Esophagus mucosa (tissue), 1 donor: ENCODE measurements around the gene OR2G6. TPM values are rescaled to one million over a fixed set of nuclear protein-coding genes. Genes with fewer than 3 reads are reported as not detected.
"Not testable (repeated sequence)": the region's sequence is repeated elsewhere in the genome, so short reads cannot be mapped to it uniquely, and the experiment has no call there.

Source experiments
- ATAC-seq: fragments of 200-7000 bp; cut with Tn5 transposase; one replicate; pipeline ENCODE4 v1.9.1; 2020
- total RNA-seq: library from RNA; stranded (reverse); gene quantifications from one replicate; pipeline ENCODE4 v1.2.4, GENCODE V29; 2023
- donor health status: DM: yes; HTN: yes; CAD: no.

OR2G6 gene
- total RNA-seq, result not detected

- not testable (repeated sequence) for ATAC-seq
These were observed at the start of gene OR2G6 for GRCh38 chr1:248507773-248508172. TSS of gene OR2G6 (plus strand) at chr1:248508073. CDS start at chr1:248521647, 13,574 bp downstream.

GRCh38 chr1:248459117-248459516, 48.8 kb upstream of the OR2G6 start:
- not testable (repeated sequence) for ATAC-seq

- ATAC-seq, result no peak
These were observed 36.7 kb upstream of the OR2G6 start for GRCh38 chr1:248471154-248471553.

- ATAC-seq, result not testable (repeated sequence)
These were observed 35.8 kb upstream of the OR2G6 start for GRCh38 chr1:248472111-248472510.

- ATAC-seq, result not testable (repeated sequence)
These were observed 34.8 kb upstream of the OR2G6 start, which contains the start of gene OR2T3 for GRCh38 chr1:248473051-248473450. TSS of gene OR2T3 (plus strand) at chr1:248473351. CDS start at chr1:248473351, 0 bp downstream.

GRCh38 chr1:248475660-248476059, 32.2 kb upstream of the OR2G6 start:
- ATAC-seq, result not testable (repeated sequence)

- ATAC-seq, result not testable (repeated sequence)
These were observed 25.9 kb upstream of the OR2G6 start for GRCh38 chr1:248481686-248482579.

- not testable (repeated sequence) for ATAC-seq
These were observed 19.6 kb upstream of the OR2G6 start, which contains the start of gene OR2T5 for GRCh38 chr1:248488289-248488688. TSS of gene OR2T5 (plus strand) at chr1:248488589. CDS start at chr1:248488589, 0 bp downstream.

GRCh38 chr1:248496661-248497060, 11.2 kb upstream of the OR2G6 start:
- ATAC-seq, result not testable (repeated sequence)

- not testable (repeated sequence) for ATAC-seq
These were observed 7.4 kb upstream of the OR2G6 start for GRCh38 chr1:248500305-248501035.

GRCh38 chr1:248510217-248510616, 2.3 kb downstream of the OR2G6 start:
- ATAC-seq, result not testable (repeated sequence)

GRCh38 chr1:248521856-248522255, 14.0 kb downstream of the OR2G6 start:
- no peak for ATAC-seq

- ATAC-seq, result not testable (repeated sequence)
These were observed 29.6 kb downstream of the OR2G6 start for GRCh38 chr1:248537449-248537848.

GRCh38 chr1:248547383-248547782, 39.5 kb downstream of the OR2G6 start:
- ATAC-seq, result not testable (repeated sequence)

- not testable (repeated sequence) for ATAC-seq
These were observed 43.2 kb downstream of the OR2G6 start for GRCh38 chr1:248551027-248551426.

- ATAC-seq, result not testable (repeated sequence)
These were observed 54.8 kb downstream of the OR2G6 start, which contains the start of gene OR2T29 for GRCh38 chr1:248562672-248563071. TSS of gene OR2T29 (minus strand) at chr1:248562772. CDS start at chr1:248559491, 3,281 bp downstream.

- not testable (repeated sequence) for ATAC-seq
These were observed 57.9 kb downstream of the OR2G6 start for GRCh38 chr1:248565530-248566373.

GRCh38 chr1:248569049-248569448, 61.2 kb downstream of the OR2G6 start:
- ATAC-seq, result not testable (repeated sequence)

- not testable (repeated sequence) for ATAC-seq
These were observed 62.9 kb downstream of the OR2G6 start for GRCh38 chr1:248570811-248571210.

GRCh38 chr1:248572049-248572448, 64.2 kb downstream of the OR2G6 start:
- not testable (repeated sequence) for ATAC-seq

- ATAC-seq, result not testable (repeated sequence)
These were observed 66.0 kb downstream of the OR2G6 start for GRCh38 chr1:248573856-248574255.

GRCh38 chr1:248574657-248575056, 66.8 kb downstream of the OR2G6 start, which contains the start of gene OR2T34:
TSS of gene OR2T34 (minus strand) at chr1:248574757. CDS start at chr1:248574757, 0 bp downstream.
- ATAC-seq, result not testable (repeated sequence)
